Measurements from ENCODE around the gene GPR180.

The GPR180 gene

GRCh38 chr13:94601446-94602431 is at the start of gene GPR180:
TSS of gene GPR180 (plus strand) at chr13:94601857. CDS start at chr13:94601928, 71 bp downstream.
- peak; percentile 93 for DNase-seq

- DNase-seq: no peak
Measured at GRCh38 chr13:94552095-94552494, 49.6 kb upstream of the GPR180 start.

- DNase-seq: no peak
Measured at GRCh38 chr13:94553766-94554165, 47.9 kb upstream of the GPR180 start.

GRCh38 chr13:94556041-94556440 is 45.6 kb upstream of the GPR180 start:
- DNase-seq: no peak

GRCh38 chr13:94556621-94557020 is 45.0 kb upstream of the GPR180 start:
- no peak for DNase-seq

- DNase-seq: no peak
Measured at GRCh38 chr13:94557684-94558235, 43.9 kb upstream of the GPR180 start.

GRCh38 chr13:94558716-94559115 is 42.9 kb upstream of the GPR180 start:
- DNase-seq: no peak

GRCh38 chr13:94559222-94559795 is 42.3 kb upstream of the GPR180 start:
- no peak for DNase-seq

GRCh38 chr13:94560116-94560515 is 41.5 kb upstream of the GPR180 start:
- no peak for DNase-seq

- DNase-seq: no peak
Measured at GRCh38 chr13:94561126-94561525, 40.5 kb upstream of the GPR180 start.

GRCh38 chr13:94567581-94567980 is 34.1 kb upstream of the GPR180 start:
- no peak for DNase-seq

- DNase-seq: no peak
Measured at GRCh38 chr13:94568443-94568842, 33.2 kb upstream of the GPR180 start.

- DNase-seq: no peak
Measured at GRCh38 chr13:94569615-94570014, 32.0 kb upstream of the GPR180 start.

GRCh38 chr13:94579063-94579462 is 22.6 kb upstream of the GPR180 start:
- DNase-seq: no peak

GRCh38 chr13:94583926-94584325 is 17.7 kb upstream of the GPR180 start:
- DNase-seq: no peak

GRCh38 chr13:94585543-94586101 is 16.0 kb upstream of the GPR180 start:
- no peak for DNase-seq

- no peak for DNase-seq
Measured at GRCh38 chr13:94586371-94586770, 15.3 kb upstream of the GPR180 start.

GRCh38 chr13:94588541-94588940 is 13.1 kb upstream of the GPR180 start:
- DNase-seq: no peak

- no peak for DNase-seq
Measured at GRCh38 chr13:94590744-94591143, 10.9 kb upstream of the GPR180 start.

- no peak for DNase-seq
Measured at GRCh38 chr13:94595001-94595949, 6.4 kb upstream of the GPR180 start.

- DNase-seq: peak; percentile 54
Measured at GRCh38 chr13:94595950-94596574, 5.6 kb upstream of the GPR180 start, which contains the start of gene TGDS. TSS of gene TGDS (minus strand) at chr13:94596152. CDS start at chr13:94596136, 16 bp downstream.

- DNase-seq: no peak
Measured at GRCh38 chr13:94596575-94596971, 5.1 kb upstream of the GPR180 start.
